Occipital lobe (tissue), 2 donors: ENCODE data around the gene SMYD3. TPM values are rescaled to one million over a fixed set of nuclear protein-coding genes. Genes with fewer than 3 reads are reported as not detected.

ENCODE experiments used
- DNase-seq: peaks from one replicate; lab custom pipeline; 2025; lab: John Stamatoyannopoulos, UW
- total RNA-seq: library from RNA; depleted of rRNA; stranded (reverse); fragments of >200 nt; gene quantifications from one replicate; pipeline ENCODE4 v1.2.3, GENCODE V29; 2014

SMYD3 gene
- total RNA-seq, 1 donor from 2014 or later = 25.3 TPM

GRCh38 chr1:246149543-246149942, 357.5 kb downstream of the SMYD3 start:
- no peak for DNase-seq

GRCh38 chr1:246147524-246148461, 359.3 kb downstream of the SMYD3 start:
- no peak for DNase-seq

GRCh38 chr1:246146804-246147523, 360.1 kb downstream of the SMYD3 start:
- DNase-seq = no peak

- DNase-seq = no peak
These were observed 361.2 kb downstream of the SMYD3 start for GRCh38 chr1:246145900-246146299.

GRCh38 chr1:246144931-246145330, 362.1 kb downstream of the SMYD3 start:
- DNase-seq = no peak

GRCh38 chr1:246142320-246142893, 364.7 kb downstream of the SMYD3 start:
- DNase-seq = no peak

GRCh38 chr1:246141306-246141705, 365.8 kb downstream of the SMYD3 start:
- DNase-seq = no peak

GRCh38 chr1:246139745-246140182, 367.3 kb downstream of the SMYD3 start:
- DNase-seq = no peak

GRCh38 chr1:246138781-246139180, 368.3 kb downstream of the SMYD3 start:
- no peak for DNase-seq

- DNase-seq = no peak
These were observed 370.6 kb downstream of the SMYD3 start for GRCh38 chr1:246136477-246136876.

GRCh38 chr1:246134789-246135188, 372.3 kb downstream of the SMYD3 start:
- DNase-seq = no peak

- DNase-seq = no peak
These were observed 376.0 kb downstream of the SMYD3 start for GRCh38 chr1:246131095-246131494.

GRCh38 chr1:246128494-246129069, 378.5 kb downstream of the SMYD3 start:
- DNase-seq = no peak

GRCh38 chr1:246126580-246126979, 380.5 kb downstream of the SMYD3 start:
- DNase-seq = no peak

GRCh38 chr1:246122071-246122470, 385.0 kb downstream of the SMYD3 start:
- no peak for DNase-seq

- DNase-seq = no peak
These were observed 385.5 kb downstream of the SMYD3 start for GRCh38 chr1:246121533-246121932.

GRCh38 chr1:246117066-246117791, 389.9 kb downstream of the SMYD3 start:
- no peak for DNase-seq

GRCh38 chr1:246114369-246114768, 392.7 kb downstream of the SMYD3 start:
- no peak for DNase-seq

- DNase-seq = no peak
These were observed 393.5 kb downstream of the SMYD3 start for GRCh38 chr1:246113555-246114095.

- no peak for DNase-seq
These were observed 395.5 kb downstream of the SMYD3 start for GRCh38 chr1:246111570-246111969.
